ENCODE results near the gene UQCR10.

UQCR10 gene

DNA sequence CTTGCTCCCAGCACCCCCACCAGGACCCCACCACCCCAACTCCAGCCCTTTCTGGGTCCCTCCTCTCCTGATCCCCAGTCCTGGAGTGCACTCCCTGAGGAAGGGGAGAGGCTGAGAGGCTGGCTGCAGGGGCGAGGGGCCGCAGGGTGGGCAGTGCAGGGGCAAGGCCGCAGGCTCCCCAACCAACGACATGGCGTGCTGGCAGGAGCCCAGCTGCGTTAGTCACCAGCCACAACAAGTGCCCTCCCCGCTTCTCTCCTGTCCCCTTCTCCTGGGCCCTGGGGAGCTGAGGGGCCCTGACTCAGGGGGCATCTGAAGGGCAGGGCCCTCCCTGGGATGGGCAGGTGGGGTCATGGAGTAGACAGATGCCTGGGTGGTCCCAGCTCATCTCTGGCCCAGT is 45.0 kb upstream of the UQCR10 start:
- TF ChIP-seq, protein P1, sequence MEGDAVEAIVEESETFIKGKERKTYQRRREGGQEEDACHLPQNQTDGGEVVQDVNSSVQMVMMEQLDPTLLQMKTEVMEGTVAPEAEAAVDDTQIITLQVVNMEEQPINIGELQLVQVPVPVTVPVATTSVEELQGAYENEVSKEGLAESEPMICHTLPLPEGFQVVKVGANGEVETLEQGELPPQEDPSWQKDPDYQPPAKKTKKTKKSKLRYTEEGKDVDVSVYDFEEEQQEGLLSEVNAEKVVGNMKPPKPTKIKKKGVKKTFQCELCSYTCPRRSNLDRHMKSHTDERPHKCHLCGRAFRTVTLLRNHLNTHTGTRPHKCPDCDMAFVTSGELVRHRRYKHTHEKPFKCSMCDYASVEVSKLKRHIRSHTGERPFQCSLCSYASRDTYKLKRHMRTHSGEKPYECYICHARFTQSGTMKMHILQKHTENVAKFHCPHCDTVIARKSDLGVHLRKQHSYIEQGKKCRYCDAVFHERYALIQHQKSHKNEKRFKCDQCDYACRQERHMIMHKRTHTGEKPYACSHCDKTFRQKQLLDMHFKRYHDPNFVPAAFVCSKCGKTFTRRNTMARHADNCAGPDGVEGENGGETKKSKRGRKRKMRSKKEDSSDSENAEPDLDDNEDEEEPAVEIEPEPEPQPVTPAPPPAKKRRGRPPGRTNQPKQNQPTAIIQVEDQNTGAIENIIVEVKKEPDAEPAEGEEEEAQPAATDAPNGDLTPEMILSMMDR (IDR thresholded peaks at IDR 0.05; ENCODE audit: insufficient read depth, low read length, missing control alignments) = no peak
- H3K4me3 ChIP-seq (ENCODE audit: low read depth, low read length) = no peak overlapping the region
- ChIA-PET POLR2A (no interaction called here), CTCF (interaction anchor here (0.8 kb wide), 1 partner anchor 281 kb away, joined by 4 read pairs; no protein-coding TSS in a partner anchor)
- DNase-seq (ENCODE audit: low read depth, low spot score) = no peak

DNA sequence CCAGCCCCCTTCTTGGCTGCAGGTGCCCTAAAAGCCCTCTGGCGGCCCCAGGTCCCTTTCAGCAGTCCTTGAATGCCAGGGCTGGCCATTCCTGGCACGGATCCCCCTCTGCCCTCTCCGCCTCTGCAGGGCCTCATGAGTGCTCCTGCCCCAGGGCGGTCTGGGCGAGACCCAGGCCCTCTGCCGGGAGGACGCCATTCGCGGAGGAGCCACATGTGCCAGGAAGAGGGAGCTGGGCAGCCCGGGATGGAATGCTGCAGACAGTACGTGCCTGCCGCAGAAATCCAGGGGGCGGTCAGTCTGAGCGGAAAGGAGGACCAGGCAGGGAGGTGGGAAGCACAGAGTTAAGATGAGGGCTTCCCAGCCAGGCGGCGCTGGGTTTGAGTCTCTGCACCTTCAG is 44.6 kb upstream of the UQCR10 start:
- POLR2A ChIA-PET = no interaction called here
- no peak overlapping the region for H3K4me3 ChIP-seq (ENCODE audit: low read depth, low read length)

DNA sequence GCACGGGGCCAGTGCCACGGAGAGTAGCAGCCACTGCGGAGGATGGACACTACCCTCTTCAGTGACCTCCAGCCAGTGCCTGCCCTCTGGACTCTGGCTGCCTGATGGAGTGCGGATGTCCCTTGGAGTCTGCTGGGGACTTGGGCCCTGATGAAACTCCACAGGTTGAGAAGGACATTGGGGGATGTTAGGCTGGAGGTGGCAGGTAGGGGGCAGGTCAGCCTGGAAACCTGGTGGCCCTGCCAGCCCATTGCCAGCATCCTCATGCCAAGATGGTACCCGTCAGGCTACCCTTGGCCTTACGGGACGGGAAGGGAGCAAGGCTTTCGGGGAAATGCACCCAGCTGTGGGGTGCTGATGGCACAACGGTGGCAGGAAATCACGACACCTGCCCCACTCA is 43.4 kb upstream of the UQCR10 start:
- CTCF ChIA-PET = interaction anchor here (1.2 to 1.8 kb wide), 2 partner anchors 27 to 365 kb away, joined by 3 to 7 read pairs; no protein-coding TSS in a partner anchor
- TF ChIP-seq, protein P1 (IDR thresholded peaks at IDR 0.05; ENCODE audit: insufficient read depth, low read length, missing control alignments) = no peak
- no peak for DNase-seq (ENCODE audit: low read depth, low spot score)
- POLR2A ChIA-PET = no interaction called here
- no peak overlapping the region for H3K4me3 ChIP-seq (ENCODE audit: low read depth, low read length)

More for the DNA sequence above, 44.6 kb upstream of the UQCR10 start:
- no peak for DNase-seq (ENCODE audit: low read depth, low spot score)
- TF ChIP-seq, protein P1 (IDR thresholded peaks at IDR 0.05; ENCODE audit: insufficient read depth, low read length, missing control alignments) = no peak
- CTCF ChIA-PET = interaction anchor here (0.8 to 1.0 kb wide), 2 partner anchors 11 to 281 kb away, joined by 3 to 4 read pairs; no protein-coding TSS in a partner anchor

DNA sequence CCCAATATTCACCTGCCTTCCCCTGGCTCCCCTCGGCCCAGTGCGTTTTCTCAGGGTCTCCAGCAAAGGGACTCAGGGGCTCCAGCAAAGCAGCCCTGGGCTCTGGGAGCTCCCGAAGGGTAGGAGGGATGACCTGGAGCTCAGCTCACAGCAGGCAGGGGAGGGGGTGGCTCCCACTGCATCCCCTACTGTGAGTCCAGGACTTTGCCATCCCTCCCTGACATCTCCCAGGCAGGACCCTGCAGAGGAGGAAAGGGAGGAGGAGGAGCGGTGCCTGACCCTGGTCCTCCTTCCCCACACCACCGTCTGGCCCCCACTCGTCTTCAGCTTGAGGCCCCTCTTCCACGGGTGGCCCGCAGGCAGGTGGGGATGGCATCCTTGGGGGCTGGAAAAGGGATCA is 42.3 kb upstream of the UQCR10 start:
- CTCF ChIA-PET = interaction anchor here (0.9 to 1.8 kb wide), 2 partner anchors 280 to 364 kb away, joined by 4 to 7 read pairs; no protein-coding TSS in a partner anchor
- no peak for DNase-seq (ENCODE audit: low read depth, low spot score)
- no peak overlapping the region for H3K4me3 ChIP-seq (ENCODE audit: low read depth, low read length)
- POLR2A ChIA-PET = no interaction called here
- TF ChIP-seq, protein P1 (IDR thresholded peaks at IDR 0.05; ENCODE audit: insufficient read depth, low read length, missing control alignments) = no peak

DNA sequence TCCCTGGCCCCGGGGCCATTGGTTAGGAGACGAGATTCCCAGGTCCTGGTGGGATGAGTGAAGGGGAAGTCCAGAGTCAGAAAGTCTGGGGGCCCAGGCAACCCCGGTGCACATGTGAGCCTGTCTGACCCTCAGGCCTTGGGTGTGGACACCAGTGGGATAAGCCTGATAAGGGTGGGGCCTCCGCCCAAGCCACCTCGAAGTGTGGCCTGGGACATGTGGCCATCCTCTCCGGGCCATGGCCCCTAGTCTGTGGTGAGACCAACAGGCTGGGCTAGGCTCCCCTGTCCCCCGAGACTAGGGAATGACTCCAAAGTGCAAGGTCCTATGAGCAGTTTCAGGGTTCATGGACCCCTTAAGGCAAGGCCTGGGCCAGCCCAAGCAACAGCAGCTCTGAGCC is 41.1 kb upstream of the UQCR10 start:
- DNase-seq (ENCODE audit: low read depth, low spot score) = no peak
- POLR2A ChIA-PET = interaction anchor here (0.5 kb wide), 1 partner anchor 17 kb away, joined by 3 read pairs; no protein-coding TSS in a partner anchor
- CTCF ChIA-PET = interaction anchor here (0.8 to 1.8 kb wide), 3 partner anchors 19 to 363 kb away, joined by 4 to 7 read pairs (median 4); no protein-coding TSS in a partner anchor
- H3K4me3 ChIP-seq (ENCODE audit: low read depth, low read length) = no peak overlapping the region
- TF ChIP-seq, protein P1 (IDR thresholded peaks at IDR 0.05; ENCODE audit: insufficient read depth, low read length, missing control alignments) = no peak

DNA sequence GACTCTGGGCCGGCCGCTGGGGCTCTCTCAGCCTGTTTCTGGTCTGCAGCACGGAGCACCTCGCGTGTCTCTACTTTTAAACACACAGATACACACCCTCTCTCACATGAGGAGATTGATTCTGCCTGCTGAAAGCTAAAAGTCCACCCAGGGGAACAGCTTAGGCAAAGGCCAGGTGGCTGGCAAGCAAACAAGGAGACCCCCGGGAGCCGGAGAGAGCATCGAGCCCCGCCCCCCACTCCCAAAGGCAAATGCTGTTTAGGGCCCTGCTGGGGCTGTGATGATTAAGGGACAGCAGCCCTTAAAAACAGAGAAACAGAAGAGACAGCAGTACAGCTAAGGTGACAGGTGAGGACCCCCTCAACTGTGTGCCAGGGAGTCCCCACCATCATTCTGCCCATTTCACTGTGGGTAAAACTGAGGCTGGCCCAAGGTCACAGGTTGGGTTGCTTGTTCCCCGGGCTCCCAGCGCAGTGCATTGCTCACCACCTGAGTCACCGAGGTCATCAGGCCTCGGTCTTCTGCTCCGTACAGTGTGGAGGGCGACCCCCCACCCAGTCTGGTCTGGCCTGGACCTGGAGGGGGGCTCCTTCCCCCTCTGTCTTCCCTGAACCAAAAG is 40.5 kb upstream of the UQCR10 start:
- POLR2A ChIA-PET = interaction anchor here (0.5 kb wide), 1 partner anchor 18 kb away, joined by 3 read pairs; no protein-coding TSS in a partner anchor
- DNase-seq (ENCODE audit: low read depth, low spot score) = no peak

More for the DNA sequence above, 40.5 kb upstream of the UQCR10 start:
- TF ChIP-seq, protein P1 (IDR thresholded peaks at IDR 0.05; ENCODE audit: insufficient read depth, low read length, missing control alignments) = no peak
- CTCF ChIA-PET = interaction anchor here (0.7 to 1.8 kb wide), 4 partner anchors 18 to 362 kb away, joined by 3 to 7 read pairs (median 4); no protein-coding TSS in a partner anchor
- H3K4me3 ChIP-seq (ENCODE audit: low read depth, low read length) = no peak overlapping the region

All from AG04449 (cell line).